Endothelial cell of umbilical vein (primary cell): Measurements from ENCODE around the gene ZIC2.

Experiments used
- EZH2 ChIP-seq: IDR thresholded peaks from 2 replicates; pipeline ENCODE4 v1.6.1; 2012; ENCODE audit warnings: borderline replicate concordance, low read depth, mild to moderate bottlenecking, moderate library complexity, low read length, inconsistent platforms; ENCODE audit not compliant: severe bottlenecking
- FOS ChIP-seq: IDR thresholded peaks from 2 replicates; pipeline ENCODE4 v1.6.1; 2011; ENCODE audit warnings: mild to moderate bottlenecking, low read length, moderate library complexity, borderline replicate concordance; ENCODE audit not compliant: insufficient read depth
- GATA2 ChIP-seq: IDR thresholded peaks from 2 replicates; pipeline ENCODE4 v1.7.0; 2011; ENCODE audit warnings: low read depth, mild to moderate bottlenecking, moderate library complexity, mixed read lengths, low read length; ENCODE audit not compliant: insufficient read length, insufficient read depth
- MYC ChIP-seq: IDR thresholded peaks from one replicate; pipeline ENCODE4 v1.6.1; 2011; ENCODE audit warnings: mild to moderate bottlenecking, low read depth, low read length
- POLR2A ChIP-seq: IDR thresholded peaks from 2 replicates; pipeline ENCODE4 v1.6.1; 2012; ENCODE audit warnings: low read depth, mild to moderate bottlenecking, control low read depth, low read length
- POLR2AphosphoS5 ChIP-seq: IDR thresholded peaks from 2 replicates; pipeline ENCODE4 v1.6.1; 2012; ENCODE audit warnings: low read depth, mild to moderate bottlenecking, control low read depth, low read length, moderate library complexity; ENCODE audit not compliant: insufficient read depth
- TF ChIP-seq, protein P1 (sequence below), 2 donors: IDR thresholded peaks; 1 replicate in 1 of 2; 2 replicates in 1 of 2; pipeline ENCODE4 v1.5.1; 2011; ENCODE audit warnings: low read length in 2 of 2, mild to moderate bottlenecking in 2 of 2, moderate library complexity in 2 of 2, control low read depth in 1 of 2, inconsistent platforms in 1 of 2, low read depth in 1 of 2; ENCODE audit not compliant: insufficient read depth in 1 of 2; ENCODE audit errors: extremely low read depth in 1 of 2
- TF ChIP-seq, protein P2 (sequence below): IDR thresholded peaks from 2 replicates; pipeline ENCODE4 v1.6.1; 2011; ENCODE audit not compliant: insufficient read depth, insufficient read length

DNA sequence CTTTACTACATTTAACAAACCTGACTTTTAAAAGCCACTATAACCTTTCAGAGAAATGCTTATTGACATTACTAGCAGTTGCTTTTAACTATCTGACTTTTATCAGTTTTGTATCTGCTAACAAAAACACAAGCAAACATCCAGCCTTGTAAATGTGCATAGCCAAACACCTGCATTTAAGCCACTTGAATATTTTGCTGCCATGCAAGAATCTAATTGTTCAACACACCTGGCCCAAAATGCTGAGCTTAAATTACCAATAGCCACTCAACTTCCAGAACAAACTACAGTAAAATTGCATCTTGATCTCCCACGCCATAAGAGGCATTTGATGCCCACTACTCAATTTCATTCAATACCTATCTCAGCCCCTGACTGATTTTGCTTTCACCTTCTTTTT, 19.3 kb upstream of the ZIC2 start:
- TF ChIP-seq, protein P1, sequence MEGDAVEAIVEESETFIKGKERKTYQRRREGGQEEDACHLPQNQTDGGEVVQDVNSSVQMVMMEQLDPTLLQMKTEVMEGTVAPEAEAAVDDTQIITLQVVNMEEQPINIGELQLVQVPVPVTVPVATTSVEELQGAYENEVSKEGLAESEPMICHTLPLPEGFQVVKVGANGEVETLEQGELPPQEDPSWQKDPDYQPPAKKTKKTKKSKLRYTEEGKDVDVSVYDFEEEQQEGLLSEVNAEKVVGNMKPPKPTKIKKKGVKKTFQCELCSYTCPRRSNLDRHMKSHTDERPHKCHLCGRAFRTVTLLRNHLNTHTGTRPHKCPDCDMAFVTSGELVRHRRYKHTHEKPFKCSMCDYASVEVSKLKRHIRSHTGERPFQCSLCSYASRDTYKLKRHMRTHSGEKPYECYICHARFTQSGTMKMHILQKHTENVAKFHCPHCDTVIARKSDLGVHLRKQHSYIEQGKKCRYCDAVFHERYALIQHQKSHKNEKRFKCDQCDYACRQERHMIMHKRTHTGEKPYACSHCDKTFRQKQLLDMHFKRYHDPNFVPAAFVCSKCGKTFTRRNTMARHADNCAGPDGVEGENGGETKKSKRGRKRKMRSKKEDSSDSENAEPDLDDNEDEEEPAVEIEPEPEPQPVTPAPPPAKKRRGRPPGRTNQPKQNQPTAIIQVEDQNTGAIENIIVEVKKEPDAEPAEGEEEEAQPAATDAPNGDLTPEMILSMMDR (IDR thresholded peaks at IDR 0.05; ENCODE audit: extremely low read depth in 1 of 2, insufficient read depth in 1 of 2, low read depth in 1 of 2, low read length in 2 of 2) = no peak
- TF ChIP-seq POLR2A (no peak), GATA2 (no peak), FOS (no peak), EZH2 (no peak), POLR2AphosphoS5 (no peak), MYC (no peak)
- TF ChIP-seq, protein P2, sequence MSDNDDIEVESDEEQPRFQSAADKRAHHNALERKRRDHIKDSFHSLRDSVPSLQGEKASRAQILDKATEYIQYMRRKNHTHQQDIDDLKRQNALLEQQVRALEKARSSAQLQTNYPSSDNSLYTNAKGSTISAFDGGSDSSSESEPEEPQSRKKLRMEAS = no peak
